Osteocyte (in vitro differentiated cells): ENCODE results near the gene CFAP97D1. TPM values are rescaled to one million over a fixed set of nuclear protein-coding genes. Genes with fewer than 3 reads are reported as not detected.

Experiments
- DNase-seq: peaks from one replicate; pipeline ENCODE4 v3.0.0; 2021; ENCODE audit warnings: mixed read lengths; ENCODE audit not compliant: unreplicated experiment; ENCODE audit errors: extremely low spot score
- H3K27ac Mint-ChIP-seq: one replicate; pipeline ENCODE4 v1.8.0; 2021; ENCODE audit warnings: mild to moderate bottlenecking, mixed read lengths; ENCODE audit not compliant: unreplicated experiment
- H3K27me3 Mint-ChIP-seq: one replicate; pipeline ENCODE4 v1.8.0; 2021; ENCODE audit warnings: mixed read lengths; ENCODE audit not compliant: unreplicated experiment
- H3K36me3 Mint-ChIP-seq: one replicate; pipeline ENCODE4 v1.8.0; 2021; ENCODE audit warnings: mixed read lengths; ENCODE audit not compliant: unreplicated experiment
- H3K4me1 Mint-ChIP-seq: one replicate; pipeline ENCODE4 v1.8.0; 2021; ENCODE audit warnings: mixed read lengths; ENCODE audit not compliant: unreplicated experiment
- H3K4me3 Mint-ChIP-seq: one replicate; pipeline ENCODE4 v1.8.0; 2021; ENCODE audit warnings: mild to moderate bottlenecking, moderate library complexity, mixed read lengths; ENCODE audit not compliant: unreplicated experiment
- H3K9me3 Mint-ChIP-seq: one replicate; pipeline ENCODE4 v1.8.0; 2021; ENCODE audit warnings: mixed read lengths; ENCODE audit not compliant: unreplicated experiment
- total RNA-seq: library from RNA; stranded (reverse); gene quantifications from 2 replicates; pipeline ENCODE4 v1.2.1, GENCODE V29; 2021
- TF ChIP-seq, protein P1 (sequence below): fragments of 200-600 bp; sonication (generic); IDR thresholded peaks from 2 replicates; pipeline ENCODE4 v1.5.0; 2021; ENCODE audit warnings: antibody characterized with exemption, mild to moderate bottlenecking, moderate library complexity

CFAP97D1 gene
- total RNA-seq, 1 donor from 2014 or later = not detected

DNA sequence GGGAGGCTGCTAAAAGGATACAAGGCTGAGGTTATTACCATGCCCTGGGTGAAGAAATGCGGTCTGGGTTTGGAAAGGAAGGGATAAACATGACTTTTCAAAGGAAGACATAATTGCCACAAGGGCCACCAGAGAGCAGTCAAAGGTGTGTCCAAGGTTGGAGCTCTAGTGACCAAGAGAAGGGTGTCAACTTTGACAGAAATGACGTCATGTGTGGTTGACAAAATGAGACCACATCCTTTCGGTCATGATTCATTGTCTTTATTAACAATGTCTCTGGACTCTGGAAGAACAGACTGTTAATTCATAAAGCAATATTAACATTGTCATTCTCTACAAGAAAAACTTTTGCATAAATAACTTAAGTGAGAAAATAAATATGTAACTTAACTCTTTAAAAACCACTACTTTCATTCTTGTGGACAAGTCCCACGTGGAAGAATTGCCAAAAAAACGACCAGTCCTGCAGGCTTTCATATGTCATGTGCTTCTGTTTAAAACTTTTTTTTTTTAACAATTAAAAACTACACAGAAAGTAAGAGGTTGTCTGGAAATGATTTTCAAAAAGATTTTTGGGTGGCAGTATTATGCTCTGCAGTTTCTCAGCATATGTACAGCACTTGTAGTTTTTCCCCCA is 26.6 kb upstream of the CFAP97D1 start:
- H3K27me3 Mint-ChIP-seq = peaks cover 16% of the 10 kb centered on the region
- H3K9me3 Mint-ChIP-seq = no peaks in the 10 kb centered on the region
- peaks cover 8% of the 10 kb centered on the region for H3K4me1 Mint-ChIP-seq
- TF ChIP-seq, protein P1, sequence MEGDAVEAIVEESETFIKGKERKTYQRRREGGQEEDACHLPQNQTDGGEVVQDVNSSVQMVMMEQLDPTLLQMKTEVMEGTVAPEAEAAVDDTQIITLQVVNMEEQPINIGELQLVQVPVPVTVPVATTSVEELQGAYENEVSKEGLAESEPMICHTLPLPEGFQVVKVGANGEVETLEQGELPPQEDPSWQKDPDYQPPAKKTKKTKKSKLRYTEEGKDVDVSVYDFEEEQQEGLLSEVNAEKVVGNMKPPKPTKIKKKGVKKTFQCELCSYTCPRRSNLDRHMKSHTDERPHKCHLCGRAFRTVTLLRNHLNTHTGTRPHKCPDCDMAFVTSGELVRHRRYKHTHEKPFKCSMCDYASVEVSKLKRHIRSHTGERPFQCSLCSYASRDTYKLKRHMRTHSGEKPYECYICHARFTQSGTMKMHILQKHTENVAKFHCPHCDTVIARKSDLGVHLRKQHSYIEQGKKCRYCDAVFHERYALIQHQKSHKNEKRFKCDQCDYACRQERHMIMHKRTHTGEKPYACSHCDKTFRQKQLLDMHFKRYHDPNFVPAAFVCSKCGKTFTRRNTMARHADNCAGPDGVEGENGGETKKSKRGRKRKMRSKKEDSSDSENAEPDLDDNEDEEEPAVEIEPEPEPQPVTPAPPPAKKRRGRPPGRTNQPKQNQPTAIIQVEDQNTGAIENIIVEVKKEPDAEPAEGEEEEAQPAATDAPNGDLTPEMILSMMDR = no peak
- no peak for DNase-seq
- H3K4me3 Mint-ChIP-seq = no peak overlapping the region
- no peak overlapping the region for H3K27ac Mint-ChIP-seq
- H3K36me3 Mint-ChIP-seq = no peaks in the 10 kb centered on the region

DNA sequence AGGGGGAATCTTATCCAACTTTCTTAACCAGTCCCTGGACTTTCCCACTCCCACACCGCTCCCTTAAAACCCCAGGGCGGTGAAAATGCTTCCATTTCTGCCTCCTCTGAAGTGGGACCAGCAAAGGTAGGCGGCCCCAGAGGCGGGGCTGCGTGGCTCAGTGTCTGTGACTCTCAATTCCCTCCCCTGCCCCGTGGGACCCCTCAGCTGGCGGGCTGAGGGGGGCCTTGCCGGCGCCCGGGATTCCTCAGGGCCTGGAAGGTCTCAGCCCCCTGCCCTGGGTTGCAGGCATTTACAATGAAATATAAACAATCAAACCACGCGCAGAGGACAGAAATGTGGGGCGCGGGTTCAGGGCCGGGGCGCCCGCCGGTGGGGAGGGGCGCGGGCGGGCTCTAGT is 25.3 kb upstream of the CFAP97D1 start:
- Mint-ChIP-seq H3K36me3 (no peaks in the 10 kb centered on the region), H3K27ac (no peak overlapping the region), H3K27me3 (peaks cover 16% of the 10 kb centered on the region), H3K9me3 (no peaks in the 10 kb centered on the region), H3K4me3 (no peak overlapping the region), H3K4me1 (peaks cover 1% of the 10 kb centered on the region)
- no peak for DNase-seq
- TF ChIP-seq, protein P1 = no peak

DNA sequence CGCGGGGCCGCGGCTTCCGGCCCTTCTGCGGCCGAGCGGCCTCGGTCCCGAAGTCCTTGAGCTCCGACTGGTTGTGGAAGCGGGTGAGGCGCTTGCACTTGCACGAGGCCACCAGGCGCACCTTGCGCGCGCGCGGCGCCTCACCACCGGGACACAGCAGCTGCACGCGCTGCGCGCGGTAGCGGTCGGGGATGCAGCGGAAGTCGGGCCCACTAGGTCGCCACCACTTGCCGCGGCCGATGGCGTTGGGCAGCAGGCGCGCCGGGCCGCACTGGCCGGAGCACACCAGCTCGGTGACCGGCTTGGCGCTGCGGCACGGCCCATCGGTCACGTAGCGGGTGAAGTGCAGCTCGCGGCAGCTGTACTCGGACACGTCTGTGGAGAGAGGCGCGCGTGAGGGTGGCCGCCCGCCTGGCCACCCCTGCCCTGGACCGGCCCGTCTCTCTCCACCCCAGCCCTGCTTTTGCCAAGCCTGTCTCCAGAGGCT is 24.8 kb upstream of the CFAP97D1 start:
- no peaks in the 10 kb centered on the region for H3K36me3 Mint-ChIP-seq
- H3K27ac Mint-ChIP-seq = no peak overlapping the region
- peaks cover 5% of the 10 kb centered on the region for H3K4me1 Mint-ChIP-seq
- H3K9me3 Mint-ChIP-seq = no peaks in the 10 kb centered on the region
- TF ChIP-seq, protein P1 = no peak
- no peak overlapping the region for H3K4me3 Mint-ChIP-seq
- peaks cover 16% of the 10 kb centered on the region for H3K27me3 Mint-ChIP-seq
- DNase-seq = no peak

DNA sequence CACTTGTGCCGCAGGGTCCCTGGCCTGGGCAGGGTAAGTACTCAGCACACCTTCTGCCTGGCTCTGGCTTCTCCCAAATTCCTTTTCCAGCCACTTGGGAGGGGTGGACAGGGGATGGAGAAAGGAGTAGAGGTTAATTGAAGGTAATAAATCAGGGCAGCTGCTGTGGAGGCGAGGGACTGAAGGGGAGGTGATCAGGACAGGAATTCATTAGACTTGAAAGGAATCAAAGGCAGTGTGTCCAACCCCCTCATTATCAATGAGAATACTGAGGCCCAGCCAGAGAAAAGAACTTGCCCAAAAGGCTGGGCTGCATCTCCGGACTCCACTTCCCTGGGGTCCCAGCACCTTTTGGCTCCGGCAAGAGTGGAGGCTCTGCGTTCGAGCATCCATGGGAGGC is 24.0 kb upstream of the CFAP97D1 start:
- Mint-ChIP-seq H3K4me1 (peaks cover 9% of the 10 kb centered on the region), H3K27me3 (peaks cover 16% of the 10 kb centered on the region), H3K4me3 (no peak overlapping the region)

DNA sequence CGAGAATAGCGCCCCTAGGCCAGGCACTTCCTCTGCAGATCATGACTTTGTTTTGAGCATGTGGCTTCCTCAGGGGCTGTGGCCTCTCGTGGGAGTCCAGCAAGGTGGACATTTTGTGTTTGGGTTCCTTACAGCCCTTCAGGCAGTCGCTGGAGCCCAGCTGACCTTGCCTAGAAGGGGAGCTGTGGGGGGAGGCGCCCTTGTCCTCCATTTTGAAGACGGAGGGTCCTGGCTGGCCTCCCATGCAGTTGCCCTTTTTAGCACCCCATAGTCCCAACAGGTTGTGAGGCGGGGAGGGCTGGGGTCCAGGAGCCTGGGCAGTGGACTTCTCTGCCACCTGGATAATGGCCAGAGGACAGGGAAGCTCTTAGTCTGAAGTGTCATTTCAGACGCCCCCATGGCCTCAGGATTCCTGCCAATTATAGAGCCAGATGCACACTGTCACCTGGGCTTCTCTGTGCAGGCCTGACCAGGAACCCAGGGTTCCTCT is 23.0 kb upstream of the CFAP97D1 start:
- no peak overlapping the region for H3K4me3 Mint-ChIP-seq

More for the DNA sequence above, 24.0 kb upstream of the CFAP97D1 start:
- H3K27ac Mint-ChIP-seq = no peak overlapping the region
- H3K36me3 Mint-ChIP-seq = no peaks in the 10 kb centered on the region
- no peak for DNase-seq
- no peaks in the 10 kb centered on the region for H3K9me3 Mint-ChIP-seq
- TF ChIP-seq, protein P1 = no peak

More for the DNA sequence above, 23.0 kb upstream of the CFAP97D1 start:
- no peak for DNase-seq
- Mint-ChIP-seq H3K27me3 (peaks cover 16% of the 10 kb centered on the region), H3K9me3 (no peaks in the 10 kb centered on the region), H3K27ac (no peak overlapping the region), H3K36me3 (no peaks in the 10 kb centered on the region), H3K4me1 (peaks cover 9% of the 10 kb centered on the region)
- TF ChIP-seq, protein P1 = no peak
